Prostate gland (tissue), 2 donors: ENCODE measurements around the gene MRPL10. TPM values are rescaled to one million over a fixed set of nuclear protein-coding genes. Genes with fewer than 3 reads are reported as not detected.

Source experiments
- DNase-seq: peaks from one replicate; pipeline ENCODE4 v3.0.0-alpha.2; 2019; ENCODE audit warnings: low spot score
- H3K27ac ChIP-seq, 2 donors: fragments of 200-600 bp; sonication (generic); 2 replicates each; pipeline ENCODE4 v1.5.1; 2017 to 2019
- H3K27me3 ChIP-seq: fragments of 200-600 bp; sonication (generic); replicated peaks from 2 replicates; pipeline ENCODE4 v1.5.1; 2019; ENCODE audit not compliant: insufficient read depth
- H3K36me3 ChIP-seq, 2 donors: fragments of 200-600 bp; sonication (generic); 1 replicate in 1 of 2; 2 replicates in 1 of 2; pipeline versions ENCODE4 v1.5.1 to v1.8.1; 2017 to 2019
- H3K4me1 ChIP-seq: fragments of 200-600 bp; sonication (generic); replicated peaks from 2 replicates; pipeline ENCODE4 v1.5.1; 2019
- H3K4me3 ChIP-seq, 2 donors: fragments of 200-600 bp; sonication (generic); 2 replicates each; pipeline ENCODE4 v1.5.1; 2017 to 2019
- H3K9me3 ChIP-seq: fragments of 200-600 bp; sonication (generic); 2 replicates; pipeline ENCODE4 v1.5.1; 2017
- POLR2A ChIP-seq: fragments of 450-650 bp; IDR thresholded peaks from one replicate; pipeline ENCODE4 v1.6.1; 2016; ENCODE audit warnings: antibody characterized with exemption, mild to moderate bottlenecking
- POLR2AphosphoS5 ChIP-seq: sonication (generic); formaldehyde crosslinking; IDR thresholded peaks from one replicate; pipeline ENCODE4 v1.6.1; 2017; ENCODE audit warnings: antibody characterized with exemption
- WGBS: methylation state at CpG from one replicate; pipeline ENCODE4 v1.1.5; 2018; 5-methylcytosine and 5-hydroxymethylcytosine counted together
- intact Hi-C: fragments of 100-400 bp; cut with DNase I; formaldehyde crosslinking; loops from one replicate; pipeline ENCODE4 v1.14.2; 2022
- total RNA-seq, 2 donors: library from RNA; depleted of rRNA; stranded (reverse); fragments of >200 nt; gene quantifications; one replicate each; pipeline ENCODE4 v1.1.0, GENCODE V29; 2016
- TF ChIP-seq, protein P1 (sequence below), 4 experiments: fragments of 200-600 bp in 2 of 4; fragments of 450-650 bp in 2 of 4; sonication (generic) in 2 of 4; IDR thresholded peaks; 1 replicate in 3 of 4; 2 replicates in 1 of 4; pipeline ENCODE4 v1.5.1; 2016 to 2019; ENCODE audit warnings: antibody characterized with exemption in 4 of 4, mild to moderate bottlenecking in 2 of 4, moderate library complexity in 2 of 4

MRPL10 gene
- total RNA-seq, 2 donors from 2014 or later: 46.6 to 47.0 TPM

GRCh38 chr17:47821031-47821423, 10.3 kb downstream of the MRPL10 start:
- TF ChIP-seq POLR2AphosphoS5: no peak
- no peak for TF ChIP-seq POLR2A
- TF ChIP-seq, protein P1, sequence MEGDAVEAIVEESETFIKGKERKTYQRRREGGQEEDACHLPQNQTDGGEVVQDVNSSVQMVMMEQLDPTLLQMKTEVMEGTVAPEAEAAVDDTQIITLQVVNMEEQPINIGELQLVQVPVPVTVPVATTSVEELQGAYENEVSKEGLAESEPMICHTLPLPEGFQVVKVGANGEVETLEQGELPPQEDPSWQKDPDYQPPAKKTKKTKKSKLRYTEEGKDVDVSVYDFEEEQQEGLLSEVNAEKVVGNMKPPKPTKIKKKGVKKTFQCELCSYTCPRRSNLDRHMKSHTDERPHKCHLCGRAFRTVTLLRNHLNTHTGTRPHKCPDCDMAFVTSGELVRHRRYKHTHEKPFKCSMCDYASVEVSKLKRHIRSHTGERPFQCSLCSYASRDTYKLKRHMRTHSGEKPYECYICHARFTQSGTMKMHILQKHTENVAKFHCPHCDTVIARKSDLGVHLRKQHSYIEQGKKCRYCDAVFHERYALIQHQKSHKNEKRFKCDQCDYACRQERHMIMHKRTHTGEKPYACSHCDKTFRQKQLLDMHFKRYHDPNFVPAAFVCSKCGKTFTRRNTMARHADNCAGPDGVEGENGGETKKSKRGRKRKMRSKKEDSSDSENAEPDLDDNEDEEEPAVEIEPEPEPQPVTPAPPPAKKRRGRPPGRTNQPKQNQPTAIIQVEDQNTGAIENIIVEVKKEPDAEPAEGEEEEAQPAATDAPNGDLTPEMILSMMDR (IDR thresholded peaks at IDR 0.05): no peak

DNA sequence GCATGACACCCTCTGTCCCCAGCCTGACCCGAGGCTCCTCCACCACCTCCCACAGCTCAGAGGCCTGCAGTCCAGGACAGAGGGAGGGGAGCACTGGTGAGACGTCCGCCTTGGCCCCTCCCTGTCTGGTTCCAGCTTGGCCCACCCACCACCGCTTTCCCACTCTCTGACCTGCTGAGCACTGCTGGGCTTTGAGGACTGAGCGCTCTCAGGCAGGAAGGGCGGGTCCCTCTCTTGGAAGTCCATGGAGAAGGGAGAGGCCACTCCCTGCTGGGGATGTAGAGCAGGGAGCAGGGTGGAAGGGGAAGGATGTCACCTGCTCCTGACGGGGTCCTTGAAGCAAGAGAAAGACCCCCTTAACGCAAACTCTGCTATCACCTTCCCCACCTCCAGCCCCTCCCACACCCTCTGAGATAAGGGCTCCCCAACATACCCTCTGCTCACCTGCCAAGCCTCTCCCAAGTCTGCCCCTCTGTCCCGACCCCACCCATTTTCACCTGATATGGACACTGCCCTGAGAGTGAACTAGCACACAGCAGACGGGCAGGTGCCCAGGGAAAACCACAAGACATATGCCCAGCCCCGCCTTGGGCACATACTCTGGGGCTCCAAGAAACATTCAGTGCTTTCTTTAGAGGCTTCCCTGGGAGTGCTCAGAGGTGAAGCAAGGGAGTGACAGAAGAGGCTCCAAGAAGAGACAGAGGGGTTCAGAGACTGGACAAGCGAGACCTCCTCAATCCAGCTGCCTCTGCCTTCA, 11.1 kb downstream of the MRPL10 start:
- DNase-seq: no peak
- H3K4me3 ChIP-seq: peak overlapping the region in 1 of 2 donors; percentile 57
- no peaks in the 10 kb centered on the region for H3K9me3 ChIP-seq
- intact Hi-C loops: no loop called here
- H3K27me3 ChIP-seq: no peaks in the 10 kb centered on the region
- H3K27ac ChIP-seq: no peak overlapping the region
- peaks cover 12% of the 10 kb centered on the region for H3K4me1 ChIP-seq
- TF ChIP-seq POLR2A (no peak), POLR2AphosphoS5 (no peak)
- TF ChIP-seq, protein P1 (IDR thresholded peaks at IDR 0.05): no peak
- WGBS: 65% methylated on average over 12 of the region's 12 CpGs
- H3K36me3 ChIP-seq: peaks cover 5 to 13% of the 10 kb centered on the region in 2 donors

More at GRCh38 chr17:47821031-47821423, 10.3 kb downstream of the MRPL10 start:
- Histone ChIP-seq H3K27me3 (no peaks in the 10 kb centered on the region), H3K9me3 (no peaks in the 10 kb centered on the region), H3K4me1 (peaks cover 12% of the 10 kb centered on the region), H3K4me3 (peak overlapping the region; percentile 40 to 57), H3K36me3 (peaks cover 5 to 8% of the 10 kb centered on the region in 2 donors), H3K27ac (peak overlapping the region; percentile 21 to 50)
- 4% methylated on average over 4 of the region's 4 CpGs for WGBS
- no peak for DNase-seq
- intact Hi-C loops: no loop called here

DNA sequence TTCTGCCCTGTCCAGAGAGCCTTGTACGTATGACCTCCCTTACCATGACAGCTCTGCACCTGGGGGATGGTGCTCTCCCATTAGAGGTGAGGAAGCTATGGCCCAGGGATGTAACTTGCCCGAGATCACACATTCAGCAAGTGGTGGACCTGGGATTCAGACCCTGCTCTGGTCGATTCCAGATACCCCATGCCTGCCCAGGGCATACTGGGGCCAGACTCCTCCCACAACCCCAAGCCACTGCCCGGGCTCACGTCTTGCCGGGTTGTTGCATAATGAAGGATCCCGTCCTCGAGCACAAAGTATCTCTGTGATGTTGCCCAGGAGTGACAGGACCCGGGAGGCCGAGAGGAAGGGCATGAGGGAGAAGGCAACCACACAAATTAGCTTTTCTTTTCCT, 11.9 kb downstream of the MRPL10 start:
- 78% methylated on average over 10 of the region's 10 CpGs for WGBS
- H3K36me3 ChIP-seq: peaks cover 5 to 18% of the 10 kb centered on the region in 2 donors
- no peak overlapping the region for H3K27ac ChIP-seq

GRCh38 chr17:47818002-47818695, 13.2 kb downstream of the MRPL10 start:
- Histone ChIP-seq H3K36me3 (peaks cover 5 to 9% of the 10 kb centered on the region in 2 donors), H3K27ac (no peak overlapping the region), H3K9me3 (no peaks in the 10 kb centered on the region), H3K4me3 (no peak overlapping the region), H3K4me1 (peaks cover 12% of the 10 kb centered on the region), H3K27me3 (no peaks in the 10 kb centered on the region)
- WGBS: 75% methylated on average over 11 of the region's 11 CpGs
- intact Hi-C loops: no loop called here
- no peak for TF ChIP-seq POLR2AphosphoS5
- TF ChIP-seq, protein P1 (IDR thresholded peaks at IDR 0.05): no peak
- TF ChIP-seq POLR2A: no peak
- DNase-seq: no peak

More for the DNA sequence above, 11.9 kb downstream of the MRPL10 start:
- TF ChIP-seq POLR2AphosphoS5 (no peak), POLR2A (no peak)
- TF ChIP-seq, protein P1 (IDR thresholded peaks at IDR 0.05): no peak
- intact Hi-C loops: no loop called here
- Histone ChIP-seq H3K4me3 (no peak overlapping the region), H3K9me3 (no peaks in the 10 kb centered on the region), H3K27me3 (no peaks in the 10 kb centered on the region), H3K4me1 (peaks cover 12% of the 10 kb centered on the region)
- DNase-seq: no peak
